GM19043 (cell line): ENCODE results near the gene ARPC2.
A peak's percentile ranks its signal among the peaks of the same experiment; 100 is the strongest.

ENCODE experiments used
- ATAC-seq: cut with Tn5 transposase; IDR thresholded peaks from one replicate; pipeline ENCODE4 v1.9.1; 2021; ENCODE audit warnings: low read depth; ENCODE audit not compliant: unreplicated experiment

The ARPC2 gene

DNA sequence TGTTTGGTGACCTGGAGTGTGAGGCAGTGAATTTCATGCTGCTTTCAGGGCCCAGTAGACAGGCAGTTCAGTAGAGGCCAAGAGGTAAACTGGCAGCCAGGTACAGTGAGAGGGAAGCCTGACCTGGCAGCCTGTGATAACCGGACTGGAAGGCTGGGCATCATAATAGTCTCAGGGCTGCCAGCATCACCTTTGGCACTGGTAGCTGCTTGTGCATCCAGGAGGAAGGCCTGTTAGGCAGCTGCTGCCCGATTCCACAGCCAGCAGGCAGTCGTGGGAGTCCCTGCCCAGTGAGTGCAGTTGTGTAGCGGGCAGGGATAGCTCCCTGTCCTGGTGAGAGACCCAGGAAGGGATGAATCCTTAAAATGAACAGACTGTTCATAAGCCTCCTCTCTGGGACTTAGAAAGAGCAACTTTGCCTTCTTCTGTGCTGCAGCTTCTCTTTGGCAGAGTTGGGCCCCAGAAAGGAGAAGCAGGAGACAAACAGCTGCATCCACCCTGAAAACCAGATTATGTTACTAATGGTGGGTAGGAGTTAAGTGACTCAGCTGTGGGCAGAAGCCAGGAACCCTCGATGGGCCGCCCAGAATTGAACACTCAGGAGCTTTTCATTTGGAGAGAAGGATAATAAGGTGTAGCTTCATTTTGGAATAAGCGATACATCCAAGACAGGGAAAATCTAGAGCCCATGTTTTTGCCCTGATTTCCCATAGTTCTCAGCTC, 35.7 kb downstream of the ARPC2 start:
- ATAC-seq = no peak

- no peak for ATAC-seq
These were observed 36.2 kb downstream of the ARPC2 start for GRCh38 chr2:218253232-218253625.

DNA sequence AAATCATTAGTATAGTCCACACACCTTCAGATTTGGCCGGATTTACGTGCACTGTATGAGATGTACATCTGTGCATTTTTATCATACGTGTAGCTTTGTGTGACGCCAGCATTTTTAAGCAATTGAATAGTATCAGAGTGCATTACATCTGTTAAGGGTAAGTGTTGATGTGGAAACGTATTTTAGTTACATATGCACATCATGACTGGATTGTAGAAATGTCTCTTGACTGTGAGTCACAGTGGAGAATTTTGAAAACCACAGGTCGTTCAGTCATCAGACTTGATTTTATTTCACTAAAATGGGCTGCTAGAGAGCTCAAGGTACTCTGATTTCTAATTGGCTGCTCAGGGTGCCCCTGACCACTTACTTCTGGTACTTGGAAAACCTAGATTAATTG, 38.5 kb downstream of the ARPC2 start:
- ATAC-seq = no peak

DNA sequence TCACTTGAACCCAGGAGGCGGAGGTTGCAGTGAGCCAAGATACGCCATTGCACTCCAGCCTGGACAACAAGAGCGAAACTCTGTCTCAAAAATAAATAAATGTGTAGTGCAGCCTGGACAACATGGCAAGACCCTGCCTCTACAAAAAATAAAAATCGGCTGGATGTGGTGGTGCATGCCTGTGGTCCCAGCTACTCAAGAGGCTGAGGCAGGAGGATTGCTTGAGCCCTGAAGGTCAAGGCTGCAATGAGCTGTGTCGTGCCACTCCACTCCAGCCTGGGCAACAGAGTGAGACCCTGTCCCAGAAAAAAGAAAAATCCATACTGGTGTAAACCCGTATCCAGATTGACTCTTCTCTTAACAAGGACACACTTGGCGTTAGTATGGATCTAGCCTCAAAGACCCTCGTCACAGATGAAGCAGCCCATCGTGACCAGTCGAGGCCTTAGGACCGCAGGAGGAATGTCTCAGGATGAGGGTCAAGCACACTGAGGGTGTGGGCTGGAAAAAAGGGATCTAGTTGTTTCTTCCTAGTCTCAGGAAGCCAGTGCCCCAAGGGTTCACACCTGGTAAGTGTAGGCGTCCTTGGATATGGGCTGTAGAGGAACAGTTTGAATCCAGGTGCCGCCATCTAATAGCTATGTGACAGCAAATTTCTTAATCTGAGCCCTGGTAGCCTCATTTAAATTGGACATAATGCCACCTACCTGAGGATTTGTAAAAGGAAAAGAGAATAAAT, 39.8 kb downstream of the ARPC2 start:
- no peak for ATAC-seq

GRCh38 chr2:218257390-218257981, 40.5 kb downstream of the ARPC2 start:
- peak; percentile 85 for ATAC-seq

GRCh38 chr2:218259099-218259961, 42.3 kb downstream of the ARPC2 start:
- ATAC-seq = no peak

DNA sequence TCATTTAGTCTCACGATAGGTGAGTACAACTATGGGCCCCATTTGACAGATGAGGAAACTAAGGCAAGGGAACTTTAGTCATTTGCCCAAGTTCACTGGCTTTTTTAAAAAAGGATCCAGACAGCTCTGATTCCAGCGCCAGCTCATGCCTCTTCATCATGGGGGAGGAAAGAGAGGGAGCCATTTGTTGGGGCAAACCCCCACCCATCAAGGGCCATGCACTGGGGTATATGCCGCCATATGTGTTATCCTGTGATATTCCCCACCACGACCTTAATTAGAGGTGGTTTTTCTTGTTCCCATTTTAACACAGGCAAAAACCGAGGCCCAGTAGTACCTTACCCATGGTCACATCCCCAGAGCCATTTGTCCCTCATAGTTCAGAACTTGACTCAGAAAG, 43.2 kb downstream of the ARPC2 start:
- no peak for ATAC-seq

GRCh38 chr2:218260742-218261422, 43.9 kb downstream of the ARPC2 start, which contains the start of gene GPBAR1:
Gene GPBAR1 (plus strand): TSS chr2:218261015. CDS start chr2:218262725, 1,710 bp downstream.
- no peak for ATAC-seq

GRCh38 chr2:218261423-218262236, 44.6 kb downstream of the ARPC2 start:
- no peak for ATAC-seq

DNA sequence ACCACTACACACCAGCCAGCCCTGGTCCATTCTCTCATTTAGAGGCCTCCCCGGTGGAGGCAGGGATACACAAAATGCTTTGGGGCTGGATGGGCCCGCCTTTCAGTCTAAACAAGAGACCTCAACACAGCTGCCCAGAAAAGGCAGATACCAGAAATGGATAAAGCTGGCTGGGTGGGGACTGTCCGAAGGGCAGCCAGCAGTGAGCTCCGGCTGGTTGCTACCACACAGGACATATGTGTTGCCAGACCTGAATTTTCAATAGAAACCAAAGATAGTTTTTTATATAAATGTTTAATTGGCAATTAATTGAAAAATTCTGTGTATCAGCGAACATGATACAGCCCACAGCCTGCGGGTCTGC, 45.2 kb downstream of the ARPC2 start:
- no peak for ATAC-seq

DNA sequence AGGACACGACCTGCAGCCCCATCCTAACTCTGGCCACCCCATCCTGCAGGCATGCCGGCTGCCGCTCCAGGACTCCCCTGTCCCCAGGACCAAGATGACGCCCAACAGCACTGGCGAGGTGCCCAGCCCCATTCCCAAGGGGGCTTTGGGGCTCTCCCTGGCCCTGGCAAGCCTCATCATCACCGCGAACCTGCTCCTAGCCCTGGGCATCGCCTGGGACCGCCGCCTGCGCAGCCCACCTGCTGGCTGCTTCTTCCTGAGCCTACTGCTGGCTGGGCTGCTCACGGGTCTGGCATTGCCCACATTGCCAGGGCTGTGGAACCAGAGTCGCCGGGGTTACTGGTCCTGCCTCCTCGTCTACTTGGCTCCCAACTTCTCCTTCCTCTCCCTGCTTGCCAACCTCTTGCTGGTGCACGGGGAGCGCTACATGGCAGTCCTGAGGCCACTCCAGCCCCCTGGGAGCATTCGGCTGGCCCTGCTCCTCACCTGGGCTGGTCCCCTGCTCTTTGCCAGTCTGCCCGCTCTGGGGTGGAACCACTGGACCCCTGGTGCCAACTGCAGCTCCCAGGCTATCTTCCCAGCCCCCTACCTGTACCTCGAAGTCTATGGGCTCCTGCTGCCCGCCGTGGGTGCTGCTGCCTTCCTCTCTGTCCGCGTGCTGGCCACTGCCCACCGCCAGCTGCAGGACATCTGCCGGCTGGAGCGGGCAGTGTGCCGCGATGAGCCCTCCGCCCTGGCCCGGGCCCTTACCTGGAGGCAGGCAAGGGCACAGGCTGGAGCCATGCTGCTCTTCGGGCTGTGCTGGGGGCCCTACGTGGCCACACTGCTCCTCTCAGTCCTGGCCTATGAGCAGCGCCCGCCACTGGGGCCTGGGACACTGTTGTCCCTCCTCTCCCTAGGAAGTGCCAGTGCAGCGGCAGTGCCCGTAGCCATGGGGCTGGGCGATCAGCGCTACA, 45.9 kb downstream of the ARPC2 start:
- ATAC-seq = no peak

DNA sequence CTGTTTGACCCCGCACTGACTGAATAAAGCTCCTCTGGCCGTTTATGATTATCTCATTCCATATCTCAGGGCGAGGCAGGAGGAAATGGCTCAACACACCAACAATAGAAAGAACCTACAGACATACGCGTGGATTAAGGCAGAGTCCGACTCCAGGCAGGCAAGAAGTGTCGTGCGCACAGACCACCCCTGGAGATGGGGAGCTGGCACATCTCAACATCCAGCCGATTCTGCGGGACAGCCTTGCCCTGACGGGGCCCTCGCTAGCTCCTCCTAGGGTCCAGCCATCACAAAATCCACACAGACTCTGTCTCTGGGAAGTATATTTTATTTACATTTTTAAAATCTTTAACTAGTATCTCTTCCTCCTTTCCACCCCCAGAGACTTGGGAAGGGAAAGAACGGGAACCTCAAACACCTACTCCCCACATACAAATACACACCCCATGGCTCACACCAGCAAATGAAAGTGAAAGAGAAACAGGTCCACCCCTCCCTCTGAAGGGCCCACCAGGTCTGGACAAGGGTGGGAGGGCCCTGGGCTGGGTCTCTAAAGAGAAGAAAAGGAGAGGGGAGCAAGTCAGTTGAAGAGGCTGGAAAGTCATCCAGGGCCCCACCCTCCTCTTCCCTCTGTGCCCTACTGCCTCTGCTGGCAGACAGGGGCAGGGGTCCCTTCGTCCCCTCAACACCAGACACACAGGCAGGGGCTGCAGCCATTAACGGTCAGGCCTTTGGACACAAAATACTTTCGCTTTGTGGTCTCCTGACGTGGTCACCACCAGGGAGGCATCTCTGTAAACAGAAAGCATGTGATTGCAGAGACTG, 47.0 kb downstream of the ARPC2 start:
- no peak for ATAC-seq

GRCh38 chr2:218264773-218265561, 48.0 kb downstream of the ARPC2 start:
- ATAC-seq = no peak

DNA sequence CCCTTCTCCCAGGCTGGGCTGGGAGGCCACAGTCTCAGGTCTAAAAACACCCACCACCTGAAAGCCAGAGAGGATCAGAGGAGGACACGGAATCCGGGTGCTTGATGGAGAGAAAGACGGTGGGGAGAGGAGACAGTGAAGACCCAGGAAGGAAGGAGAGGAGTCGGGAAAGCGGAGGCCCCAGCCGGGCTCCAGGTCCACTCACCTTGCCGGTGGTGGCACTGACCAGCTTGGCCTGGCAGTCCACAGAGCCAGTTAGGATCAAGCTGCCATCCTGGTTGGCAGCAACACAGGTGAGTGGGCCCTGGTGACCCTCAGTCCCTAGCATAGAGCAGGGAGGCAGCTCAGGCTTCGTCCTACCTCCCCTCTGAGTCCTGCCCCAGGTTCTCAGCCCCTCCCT, 48.6 kb downstream of the ARPC2 start:
- ATAC-seq = no peak

DNA sequence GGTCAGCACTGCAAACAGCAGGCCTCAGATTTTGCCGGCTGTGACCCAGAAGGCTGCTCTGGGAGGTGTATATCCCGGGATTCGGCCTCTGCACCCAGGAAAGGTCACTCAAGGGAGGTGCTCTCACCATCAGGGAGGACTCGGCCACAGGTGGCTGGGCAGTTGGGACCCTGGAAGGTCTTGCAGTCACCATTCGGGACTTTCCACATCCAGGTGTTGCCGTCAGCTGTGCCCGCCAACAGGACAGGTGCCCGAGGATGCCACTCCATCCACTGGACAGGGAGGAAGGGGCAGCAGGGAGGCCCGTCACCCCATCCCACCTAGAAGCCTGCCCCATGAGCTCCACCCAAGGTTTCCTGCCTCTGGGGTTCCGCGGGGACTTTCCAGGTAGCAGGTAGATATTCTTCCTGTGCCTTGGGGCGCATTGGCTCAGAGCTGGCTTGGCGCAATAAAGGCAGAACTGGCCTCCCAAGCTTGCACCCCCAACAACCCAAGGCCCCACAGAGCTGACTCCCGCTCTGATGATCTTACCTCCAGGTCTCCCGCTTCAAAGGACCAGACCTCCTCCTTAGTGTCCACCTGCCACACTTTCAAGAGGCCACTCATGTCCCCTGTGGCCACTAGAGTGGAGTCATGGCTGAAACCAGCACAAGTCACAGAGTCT, 49.5 kb downstream of the ARPC2 start:
- no peak for ATAC-seq

GRCh38 chr2:218267259-218267658, 50.3 kb downstream of the ARPC2 start:
- ATAC-seq = no peak
